GM21515 (cell line): ENCODE results near the gene MPZL3.
"Not testable (repeated sequence)": the region's sequence is repeated elsewhere in the genome, so short reads cannot be mapped to it uniquely, and the experiment has no call there.

Source experiments
- ATAC-seq: cut with Tn5 transposase; IDR thresholded peaks from one replicate; pipeline ENCODE4 v1.9.1; 2021; ENCODE audit not compliant: unreplicated experiment

Gene MPZL3

GRCh38 chr11:118186346-118187107 is 65.6 kb downstream of the MPZL3 start:
- no peak for ATAC-seq

- ATAC-seq: no peak
Observed at GRCh38 chr11:118184784-118185579, 67.2 kb downstream of the MPZL3 start.

DNA sequence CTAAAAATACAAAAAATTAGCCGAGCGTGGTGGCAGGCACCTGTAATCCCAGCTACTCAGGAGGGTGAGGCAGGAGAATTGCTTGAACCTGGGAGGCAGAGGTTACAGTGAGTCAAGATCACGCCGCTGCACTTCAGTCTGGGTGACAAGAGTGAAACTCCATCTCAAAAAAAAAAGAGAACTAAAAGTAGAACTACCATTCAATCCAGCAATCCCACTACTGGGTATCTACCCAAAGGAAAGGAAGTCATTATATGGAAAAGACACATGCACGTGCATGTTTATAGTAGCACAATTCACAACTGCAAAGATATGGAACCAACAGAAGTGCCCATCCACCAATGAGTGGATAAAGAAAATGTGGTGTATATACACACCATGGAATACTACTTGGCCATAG is 68.5 kb downstream of the MPZL3 start:
- not testable (repeated sequence) for ATAC-seq

- ATAC-seq: no peak
Observed at GRCh38 chr11:118180300-118180703, 71.9 kb downstream of the MPZL3 start.

GRCh38 chr11:118176778-118177134 is 75.4 kb downstream of the MPZL3 start:
- ATAC-seq: no peak
